HepG2 (cell line): ENCODE measurements around the gene SDC4. TPM values are rescaled to one million over a fixed set of nuclear protein-coding genes. Genes with fewer than 3 reads are reported as not detected.

ENCODE experiments used
- ATAC-seq: fragments of 200-7000 bp; cut with Tn5 transposase; 3 replicates; pipeline ENCODE4 v1.9.1; 2020; ENCODE audit warnings: mild to moderate bottlenecking, moderate library complexity
- BruUV-seq: library from RNA; stranded (reverse); fragments of 400-500 nt; replicated peaks from 2 replicates; lab custom pipeline; 2021; lab: Mats Ljungman, UMichigan
- CTCF ChIA-PET: fragments of 300-600 bp; formaldehyde crosslinking; extraction: SDS; loops from one replicate; lab custom pipeline; 2021; ENCODE audit warnings: low total read pairs, inconsistent platforms, low intra/inter-chr PET ratio; lab: Yijun Ruan, JAX
- POLR2A ChIA-PET: fragments of 350-600 bp; sonication (Branson Sonifier 250); formaldehyde crosslinking; loops from one replicate; lab custom pipeline; 2020; ENCODE audit warnings: antibody characterized with exemption, inconsistent platforms; lab: Yijun Ruan, JAX
- DNase-seq: peaks from one replicate; pipeline ENCODE4 v3.0.0-alpha.2; 2015; ENCODE audit warnings: low spot score
- FAIRE-seq: peaks from 3 replicates; lab custom pipeline; 2011; peaks lifted over from hg19 to GRCh38; lab: Jason Lieb, UNC
- H2AFZ ChIP-seq: one replicate; pipeline ENCODE4 v1.6.1; 2011; ENCODE audit warnings: low read length, inconsistent platforms
- H3K27ac ChIP-seq: fragments of 300-600 bp; 3 replicates; pipeline ENCODE4 v1.8.0; 2011; ENCODE audit warnings: mixed run types, mild to moderate bottlenecking, mixed read lengths, low read length, inconsistent platforms; ENCODE audit not compliant: insufficient read depth; ENCODE audit errors: extremely low read length
- H3K27me3 ChIP-seq, 2 experiments: fragments of 200-600 bp in 1 of 2; 2 replicates in 1 of 2; 3 replicates in 1 of 2; pipeline versions ENCODE4 v1.6.0 to v1.8.0; 2011; ENCODE audit warnings: low read length in 2 of 2, mild to moderate bottlenecking in 2 of 2, moderate library complexity in 2 of 2, inconsistent platforms in 1 of 2; ENCODE audit not compliant: insufficient read depth in 2 of 2, control insufficient read depth in 1 of 2
- H3K36me3 ChIP-seq, 2 experiments: fragments of 200-600 bp in 1 of 2; replicated peaks in 1 of 2; 2 replicates in 1 of 2; 3 replicates in 1 of 2; pipeline versions ENCODE4 v1.5.1 to v1.8.0; 2011; ENCODE audit warnings: low read length in 2 of 2, inconsistent platforms in 1 of 2; ENCODE audit not compliant: insufficient read depth in 2 of 2, control insufficient read depth in 1 of 2
- H3K4me1 ChIP-seq: 2 replicates; pipeline ENCODE4 v1.5.1; 2012; ENCODE audit warnings: low read length, inconsistent platforms; ENCODE audit not compliant: insufficient read depth
- H3K4me2 ChIP-seq: 2 replicates; pipeline ENCODE4 v1.6.0; 2011; ENCODE audit warnings: low read depth, low read length, inconsistent platforms
- H3K4me3 ChIP-seq, 3 experiments: fragments of 200-600 bp in 1 of 3; sonication (generic), shearing (Covaris generic) in 1 of 3; replicated peaks in 1 of 3; 2 replicates each; pipeline ENCODE4 v1.5.1; 2011 to 2016; ENCODE audit warnings: low read length in 3 of 3, inconsistent platforms in 2 of 3, low read depth in 2 of 3, mild to moderate bottlenecking in 2 of 3, control low read depth in 1 of 3, mixed read lengths in 1 of 3; ENCODE audit not compliant: insufficient read depth in 1 of 3
- H3K79me2 ChIP-seq: one replicate; pipeline ENCODE4 v1.6.1; 2011; ENCODE audit warnings: low read length, inconsistent platforms; ENCODE audit not compliant: insufficient read depth
- H3K9ac ChIP-seq: 2 replicates; pipeline ENCODE4 v1.6.0; 2011; ENCODE audit warnings: mild to moderate bottlenecking, low read depth, low read length, inconsistent platforms; ENCODE audit not compliant: insufficient read depth
- H3K9me3 ChIP-seq: 2 replicates; pipeline ENCODE4 v1.5.1; 2012; ENCODE audit warnings: mild to moderate bottlenecking, low read length
- H4K20me1 ChIP-seq: 2 replicates; pipeline ENCODE4 v1.6.0; 2011; ENCODE audit warnings: inconsistent platforms, mild to moderate bottlenecking, low read length, moderate library complexity; ENCODE audit not compliant: insufficient read depth
- ERF ChIP-seq: IDR thresholded peaks from 2 replicates; pipeline ENCODE4 v1.6.1; 2018; ENCODE audit warnings: missing biosample characterization, missing genetic modification reagents
- PPARG ChIP-seq: conservative IDR thresholded peaks from 2 replicates; pipeline ENCODE4 v1.6.1; 2016; ENCODE audit warnings: missing biosample characterization, missing genetic modification reagents
- RNF219 ChIP-seq: sonication (generic); formaldehyde crosslinking; IDR thresholded peaks from 2 replicates; pipeline ENCODE4 v1.5.0; 2020; ENCODE audit warnings: mild to moderate bottlenecking, missing genetic modification reagents
- ZBTB42 ChIP-seq: sonication (generic); formaldehyde crosslinking; IDR thresholded peaks from 2 replicates; pipeline ENCODE4 v1.5.0; 2020; ENCODE audit warnings: mild to moderate bottlenecking, missing genetic modification reagents
- ZNF282 ChIP-seq: fragments of 450-650 bp; IDR thresholded peaks from 2 replicates; pipeline ENCODE4 v1.6.1; 2018; ENCODE audit not compliant: partially characterized antibody
- WGBS: methylation state at CpG from one replicate; pipeline ENCODE4 v1.1.6; 2017; ENCODE audit warnings: low lambda C conversion rate; 5-methylcytosine and 5-hydroxymethylcytosine counted together
- in situ Hi-C: cut with HindIII; loops from 2 replicates; pipeline ENCODE4 v1.10.0; 2017; ENCODE audit warnings: low pct_unique_long_range_greater_than_20kb; ENCODE audit not compliant: extremely low pct_ligation_motif_present
- intact Hi-C: fragments of 100-400 bp; cut with micrococcal nuclease; formaldehyde crosslinking; loops from one replicate; pipeline ENCODE4 v1.10.0; 2022; ENCODE audit not compliant: unreplicated experiment
- polyA plus RNA-seq, 8 experiments: library from polyadenylated mRNA; depleted of rRNA in 3 of 8; stranded (reverse) in 7 of 8; unstranded in 1 of 8; fragments of >200 nt; fragmentation: Illumina TruSeq in 4 of 8; extraction: Trizol in 4 of 8; gene quantifications; 2 replicates each; pipeline versions ENCODE4 v1.2.1 to v1.2.3, GENCODE V29; 2011 to 2016; ENCODE audit warnings: low read depth in 4 of 8, missing spikeins in 1 of 8, mixed read lengths in 1 of 8; ENCODE audit not compliant: insufficient read depth in 1 of 8
- total RNA-seq, 5 experiments: library from RNA; depleted of rRNA; stranded (reverse); fragments of >200 nt; fragmentation: Illumina TruSeq; extraction: Trizol; gene quantifications; 2 replicates each; pipeline ENCODE4 v1.2.3, GENCODE V29; 2016; ENCODE audit warnings: low read depth in 1 of 5
- TF ChIP-seq, protein P1 (sequence below), 2 experiments: sonication (generic) in 1 of 2; formaldehyde crosslinking in 1 of 2; IDR thresholded peaks; 2 replicates each; pipeline versions ENCODE4 v1.4.0 to v1.6.1; 2016 to 2020; ENCODE audit warnings: borderline replicate concordance in 1 of 2, low read depth in 1 of 2, mild to moderate bottlenecking in 1 of 2, missing genetic modification reagents in 1 of 2

The SDC4 gene
- total and polyA plus RNA-seq, 2 of the 13 experiments (the other 11 are each of a cell fraction or from before 2014, with no cell fraction given) = 49.0 to 65.1 TPM

- DNase-seq (no peak), ATAC-seq (no peak), FAIRE-seq (no peak)
- intact Hi-C loops (no loop called here), in situ Hi-C loops (no loop called here)
- no peaks in the 10 kb centered on the region for H4K20me1 ChIP-seq
- no peak for TF ChIP-seq ERF (CRISPR knock-in tag)
- TF ChIP-seq ZBTB42 (CRISPR knock-in tag) = no peak
- TF ChIP-seq PPARG (CRISPR knock-in tag) = no peak
- no peak for TF ChIP-seq RNF219 (CRISPR knock-in tag)
- TF ChIP-seq, protein P1, sequence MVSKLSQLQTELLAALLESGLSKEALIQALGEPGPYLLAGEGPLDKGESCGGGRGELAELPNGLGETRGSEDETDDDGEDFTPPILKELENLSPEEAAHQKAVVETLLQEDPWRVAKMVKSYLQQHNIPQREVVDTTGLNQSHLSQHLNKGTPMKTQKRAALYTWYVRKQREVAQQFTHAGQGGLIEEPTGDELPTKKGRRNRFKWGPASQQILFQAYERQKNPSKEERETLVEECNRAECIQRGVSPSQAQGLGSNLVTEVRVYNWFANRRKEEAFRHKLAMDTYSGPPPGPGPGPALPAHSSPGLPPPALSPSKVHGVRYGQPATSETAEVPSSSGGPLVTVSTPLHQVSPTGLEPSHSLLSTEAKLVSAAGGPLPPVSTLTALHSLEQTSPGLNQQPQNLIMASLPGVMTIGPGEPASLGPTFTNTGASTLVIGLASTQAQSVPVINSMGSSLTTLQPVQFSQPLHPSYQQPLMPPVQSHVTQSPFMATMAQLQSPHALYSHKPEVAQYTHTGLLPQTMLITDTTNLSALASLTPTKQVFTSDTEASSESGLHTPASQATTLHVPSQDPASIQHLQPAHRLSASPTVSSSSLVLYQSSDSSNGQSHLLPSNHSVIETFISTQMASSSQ (IDR thresholded peaks at IDR 0.05; ENCODE audit: low read depth) = no peak
- TF ChIP-seq, protein P1 (CRISPR knock-in tag; IDR thresholded peaks at IDR 0.05; ENCODE audit: borderline replicate concordance) = no peak
- no peak for TF ChIP-seq ZNF282
- H3K4me3 ChIP-seq = no peak overlapping the region
- H3K9ac ChIP-seq = no peak overlapping the region
- H3K27me3 ChIP-seq = no peaks in the 10 kb centered on the region
- no peaks in the 10 kb centered on the region for H3K79me2 ChIP-seq
- no TSS peak for BruUV-seq
- H2AFZ ChIP-seq = no peak overlapping the region
- no peak overlapping the region for H3K4me2 ChIP-seq
- WGBS = 93% methylated on average over 3 of the region's 3 CpGs
- CTCF ChIA-PET = no interaction called here
- H3K9me3 ChIP-seq = no peaks in the 10 kb centered on the region
- no peaks in the 10 kb centered on the region for H3K4me1 ChIP-seq
- no peak overlapping the region for H3K27ac ChIP-seq
- POLR2A ChIA-PET = interaction anchor here (0.7 to 2.0 kb wide), 2 partner anchors 12 to 13 kb away, joined by 3 to 8 read pairs; no protein-coding TSS in a partner anchor
- peaks cover 48 to 66% of the 10 kb centered on the region in 2 experiments for H3K36me3 ChIP-seq
Measured at GRCh38 chr20:45330476-45330875, 17.7 kb downstream of the SDC4 start.
